Umbilical cord (tissue), 2 donors: ENCODE measurements around the gene WDR91. TPM values are rescaled to one million over a fixed set of nuclear protein-coding genes. Genes with fewer than 3 reads are reported as not detected.

Experiments used
- DNase-seq: peaks from one replicate; pipeline ENCODE4 v3.0.0-alpha.2; 2015; ENCODE audit warnings: low spot score
- total RNA-seq: library from RNA; depleted of rRNA; stranded (reverse); fragments of >200 nt; gene quantifications from one replicate; pipeline ENCODE4 v1.2.3, GENCODE V29; 2014; ENCODE audit warnings: low replicate concordance; ENCODE audit not compliant: insufficient read depth

The WDR91 gene
- total RNA-seq, 1 donor from 2014 or later, result 50.1 TPM

DNA sequence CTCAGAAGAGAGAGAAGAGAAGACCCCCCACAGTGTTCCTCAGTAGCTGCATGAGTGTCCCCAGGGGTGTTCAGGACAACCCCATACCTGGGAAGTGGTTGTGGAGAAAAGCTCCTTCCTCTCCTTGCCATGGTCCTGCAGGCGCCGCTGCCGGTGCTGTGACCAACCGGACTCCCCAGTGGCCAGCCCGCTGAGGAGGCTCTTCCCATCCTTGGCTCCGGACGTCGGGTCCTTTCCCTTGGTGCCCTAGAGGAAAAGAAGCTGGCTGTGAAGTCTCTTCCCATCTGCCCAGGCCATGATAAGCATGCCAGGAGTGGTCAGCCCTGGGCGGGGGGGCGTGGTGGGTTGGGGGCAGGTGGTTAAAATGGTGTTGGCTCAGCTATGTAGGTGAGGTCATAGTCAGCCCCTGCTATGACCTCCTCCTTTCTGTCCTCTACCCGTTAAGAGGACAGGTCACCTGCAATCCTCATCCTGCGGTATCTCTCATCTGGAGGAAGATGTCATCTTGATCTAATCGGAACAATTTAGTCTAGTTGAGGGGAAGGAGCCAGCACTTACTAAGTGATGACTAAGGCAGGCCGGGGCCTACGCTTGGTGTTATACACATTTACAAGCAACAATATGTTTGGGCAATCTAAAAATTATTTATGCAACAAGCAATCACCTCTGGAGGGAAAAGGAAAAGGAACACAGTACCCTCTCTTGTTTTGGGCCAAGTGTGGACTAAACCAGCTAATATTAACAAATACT lies 13.2 kb downstream of the WDR91 start:
- DNase-seq, result no peak

DNA sequence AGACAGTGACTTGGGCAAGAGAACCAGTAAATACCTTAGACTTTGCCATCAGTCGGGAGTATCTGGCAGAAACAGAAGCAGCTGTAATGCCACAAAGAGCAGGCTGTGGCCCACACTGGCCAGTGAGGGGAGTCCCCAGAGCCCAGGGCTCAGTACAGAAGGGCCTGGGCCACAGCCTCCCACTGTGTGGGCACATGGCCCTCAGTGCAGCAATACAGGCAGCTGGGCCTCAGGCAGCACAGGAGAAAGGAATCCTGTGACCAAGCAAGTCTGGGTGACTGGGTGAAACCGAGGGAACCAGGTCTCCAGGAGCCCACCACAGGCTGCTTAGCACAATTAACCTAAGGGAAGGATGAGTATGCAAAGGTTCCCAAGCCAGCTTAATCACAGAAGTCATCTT lies 14.0 kb downstream of the WDR91 start:
- no peak for DNase-seq

DNA sequence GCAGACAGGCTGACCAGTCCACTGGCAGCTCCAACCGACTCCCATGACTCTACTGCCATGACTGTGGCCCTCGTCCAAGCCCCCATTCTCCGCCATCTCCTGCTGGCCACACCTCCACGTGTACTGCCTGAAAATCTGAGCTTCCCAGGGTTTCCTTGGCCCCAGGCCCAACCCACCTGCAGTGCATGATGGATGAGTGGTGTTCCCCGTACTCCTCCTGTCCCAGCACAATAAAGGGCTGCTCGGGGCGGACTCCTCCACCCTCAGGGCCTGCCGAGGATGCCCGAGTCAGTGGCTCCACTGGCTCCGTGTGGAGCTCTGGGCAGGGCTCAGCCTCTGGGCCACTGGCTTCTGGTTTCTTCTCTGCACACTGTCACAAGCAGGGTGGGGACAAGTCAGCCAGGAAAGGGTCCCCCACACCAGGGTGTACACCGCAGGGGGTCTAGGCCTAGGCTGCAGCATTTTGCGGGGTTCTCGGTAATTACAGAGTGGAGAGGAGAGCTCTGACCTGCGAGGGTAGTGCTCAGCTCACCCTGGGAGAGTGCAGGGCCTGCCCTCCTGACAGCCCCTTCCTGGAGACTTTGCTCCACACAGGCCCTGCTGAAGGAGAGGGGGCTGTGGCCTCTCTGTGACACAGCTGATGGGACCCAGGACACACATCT lies 15.2 kb downstream of the WDR91 start:
- DNase-seq, result no peak

DNA sequence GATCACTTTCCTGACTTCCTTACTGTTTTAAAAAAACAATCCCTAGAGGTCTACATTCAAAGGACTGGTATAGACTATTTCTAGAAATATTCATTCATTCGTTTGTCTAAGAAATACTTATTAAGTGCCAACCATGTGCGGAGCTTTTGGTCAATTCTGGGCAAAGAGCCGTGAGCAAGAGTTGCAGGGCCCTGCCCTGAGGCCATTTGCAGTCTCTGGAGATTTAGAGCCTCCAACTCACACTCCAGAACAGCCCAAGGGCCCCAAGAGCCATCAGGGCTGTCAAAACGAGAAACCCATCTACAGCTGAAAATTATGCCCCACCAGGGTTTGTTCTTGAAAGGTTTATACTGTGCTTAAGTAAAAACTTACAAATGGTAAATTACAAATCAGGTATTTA lies 16.2 kb downstream of the WDR91 start:
- no peak for DNase-seq

DNA sequence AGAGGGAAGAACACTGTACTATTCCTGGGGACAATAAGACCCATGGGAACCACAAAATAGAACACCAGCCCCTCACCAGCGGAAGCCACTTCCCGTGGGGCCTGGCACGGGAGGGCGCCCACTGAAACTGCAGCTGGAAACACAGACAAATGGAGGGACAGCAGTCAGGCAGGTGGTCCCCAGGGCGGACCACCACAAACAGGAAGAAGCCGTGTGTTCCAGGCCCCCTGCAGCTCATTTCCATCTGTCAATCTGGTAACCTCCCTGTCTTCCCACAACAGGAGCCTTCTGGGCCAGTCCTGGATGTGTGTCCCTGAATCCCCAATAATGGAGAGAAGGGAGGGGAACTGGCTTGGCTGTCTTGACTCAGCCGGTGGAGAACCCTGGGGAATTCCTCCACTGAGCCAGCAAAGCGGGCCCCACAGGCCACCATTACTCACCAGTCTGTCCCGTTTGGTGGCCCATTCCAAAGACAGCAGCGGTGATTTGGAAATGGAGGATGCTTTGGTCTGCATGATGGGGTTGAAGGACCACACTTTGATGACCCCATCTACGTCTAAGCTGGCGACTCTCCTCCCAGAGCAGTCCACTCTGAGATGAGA lies 16.7 kb downstream of the WDR91 start:
- no peak for DNase-seq

DNA sequence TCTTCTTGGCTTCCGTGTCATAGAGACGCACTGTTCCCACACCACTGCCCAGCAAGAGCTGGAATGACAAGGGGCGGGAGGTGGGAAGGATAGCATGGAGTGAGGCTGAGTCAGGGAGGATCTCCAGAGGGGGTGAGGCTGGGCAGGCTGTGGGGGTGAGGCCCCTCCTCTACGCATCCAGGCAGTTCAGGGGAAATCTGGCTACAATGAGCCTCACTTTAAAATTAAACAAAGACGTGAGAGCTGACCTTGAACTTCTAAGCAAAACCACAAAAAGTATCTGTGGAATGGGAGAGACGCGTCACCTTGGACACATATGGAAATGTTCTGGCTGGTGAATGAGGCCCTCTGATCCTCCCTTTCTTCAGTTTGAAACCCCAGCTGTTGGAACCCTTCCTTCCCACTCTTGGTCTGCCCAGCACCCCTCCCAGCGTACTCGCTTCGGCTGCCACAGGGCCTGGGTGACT lies 17.7 kb downstream of the WDR91 start:
- DNase-seq, result no peak

DNA sequence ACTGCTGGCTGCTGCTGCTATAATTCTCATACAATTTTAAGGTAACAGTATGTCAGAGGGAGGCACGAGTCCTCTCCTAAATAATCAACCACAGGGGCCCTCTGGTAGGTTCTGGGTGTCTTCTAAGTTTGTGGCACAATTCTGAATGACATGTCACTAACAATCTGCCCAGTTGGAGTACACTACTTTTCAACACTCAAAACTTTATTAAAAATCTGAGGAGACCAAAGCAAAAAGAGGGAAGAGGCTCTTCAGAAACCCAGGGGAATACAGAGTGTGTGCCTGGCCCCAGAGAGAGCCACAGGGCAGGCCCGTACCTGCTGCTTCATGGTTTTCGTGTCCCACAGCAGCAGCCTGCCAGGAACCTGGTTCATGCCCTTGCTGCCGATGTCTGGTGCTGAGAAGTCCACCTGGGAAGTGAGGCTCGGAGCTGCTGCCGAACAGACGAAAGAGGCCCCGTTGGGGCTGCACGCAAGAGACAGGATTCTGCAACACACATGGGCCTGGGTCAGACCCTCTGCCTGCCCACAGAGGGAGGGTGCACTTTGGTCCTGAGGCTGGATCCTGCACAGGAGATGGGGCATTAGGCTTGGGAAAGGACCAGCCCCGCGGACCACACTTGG lies 18.3 kb downstream of the WDR91 start:
- DNase-seq, result peak; percentile 24

DNA sequence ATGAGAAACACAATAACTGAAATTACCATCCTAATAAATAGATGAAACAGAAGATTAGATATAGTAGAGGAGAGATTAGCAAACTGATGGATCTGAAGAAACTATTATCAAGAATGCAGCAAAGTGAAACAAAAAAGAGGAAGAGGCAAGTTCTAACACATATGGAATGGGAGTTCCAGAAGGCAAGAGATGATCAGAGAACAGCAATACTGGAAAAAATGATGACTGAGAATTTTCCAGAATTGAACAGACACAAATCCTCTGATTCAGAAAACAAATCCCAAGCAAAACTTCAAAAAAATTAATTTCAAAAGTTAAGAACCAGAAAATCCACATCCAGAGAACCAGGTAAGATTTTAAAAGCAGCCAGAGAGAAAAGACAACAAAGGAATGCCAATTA lies 20.6 kb downstream of the WDR91 start:
- DNase-seq, result no peak

DNA sequence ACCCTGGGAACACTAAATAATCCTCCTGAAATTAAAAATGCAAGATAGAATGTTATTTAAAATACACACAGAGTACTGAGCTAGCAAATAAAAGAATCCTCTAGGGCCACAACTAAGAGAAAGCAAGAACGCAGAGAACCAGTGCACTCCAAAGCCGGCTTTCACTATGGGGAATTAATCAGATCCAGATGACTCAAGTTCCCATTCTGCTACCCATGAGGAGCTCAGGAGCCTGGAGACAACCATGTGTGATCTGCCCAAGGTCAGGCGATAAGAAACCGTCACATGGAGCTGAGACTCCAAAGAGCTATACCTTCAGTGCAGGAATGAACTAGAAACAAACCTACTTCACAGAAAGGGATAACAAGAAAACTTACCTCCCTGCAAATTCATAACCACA lies 21.4 kb downstream of the WDR91 start:
- no peak for DNase-seq

DNA sequence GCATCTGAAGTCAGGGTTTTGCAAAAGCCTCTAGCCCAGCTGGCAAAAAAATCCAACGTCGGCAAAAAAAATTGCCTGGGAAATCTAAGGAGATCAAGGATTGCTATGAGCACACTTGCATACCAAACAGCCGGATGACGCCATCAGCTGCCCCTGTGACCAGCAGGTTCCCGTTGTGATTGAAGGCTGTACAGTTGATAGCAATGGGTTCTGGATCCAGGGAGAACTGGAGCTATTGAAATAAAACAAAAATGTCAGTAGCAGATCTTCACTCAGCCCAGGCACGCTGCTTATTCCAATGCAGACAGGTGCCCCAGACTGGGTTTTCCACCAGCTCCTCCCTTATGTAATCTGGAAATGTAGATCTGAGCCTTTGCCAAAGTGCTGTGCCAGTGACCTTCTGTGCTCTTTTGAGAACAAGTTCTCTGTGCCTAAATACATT lies 22.1 kb downstream of the WDR91 start:
- DNase-seq, result no peak

DNA sequence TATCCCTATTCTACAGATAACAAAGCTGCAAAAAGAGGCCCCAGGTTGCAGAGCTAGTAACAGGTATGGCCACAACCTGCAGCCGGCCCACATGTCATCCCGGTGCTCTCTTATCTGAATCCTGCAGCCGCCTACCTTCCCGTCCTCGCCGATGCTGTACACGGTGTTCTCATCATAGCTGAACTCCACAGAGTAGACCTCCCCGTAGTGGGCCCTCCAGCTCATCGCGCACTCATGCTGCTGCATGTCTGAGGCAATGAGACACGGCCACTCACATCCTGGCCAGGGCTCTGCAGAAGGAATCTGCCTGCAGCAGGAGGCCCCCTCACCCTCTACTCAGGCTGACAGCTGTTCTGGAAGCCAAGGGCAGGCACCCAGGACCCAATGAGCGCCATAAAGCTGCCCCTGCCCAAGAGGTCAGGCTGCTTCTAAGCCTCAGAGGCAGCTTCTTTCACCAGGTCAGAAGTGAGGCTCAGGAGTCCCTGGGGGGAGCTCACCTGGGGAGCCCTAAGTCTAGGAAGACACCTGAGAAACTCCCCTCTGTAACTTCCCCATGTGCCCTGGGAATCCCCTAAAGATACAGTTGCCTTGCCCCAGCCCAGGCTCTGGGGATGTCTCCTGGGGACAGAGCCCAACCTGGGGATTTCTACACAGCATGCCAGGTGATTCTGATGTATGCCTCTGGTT lies 22.9 kb downstream of the WDR91 start:
- no peak for DNase-seq

DNA sequence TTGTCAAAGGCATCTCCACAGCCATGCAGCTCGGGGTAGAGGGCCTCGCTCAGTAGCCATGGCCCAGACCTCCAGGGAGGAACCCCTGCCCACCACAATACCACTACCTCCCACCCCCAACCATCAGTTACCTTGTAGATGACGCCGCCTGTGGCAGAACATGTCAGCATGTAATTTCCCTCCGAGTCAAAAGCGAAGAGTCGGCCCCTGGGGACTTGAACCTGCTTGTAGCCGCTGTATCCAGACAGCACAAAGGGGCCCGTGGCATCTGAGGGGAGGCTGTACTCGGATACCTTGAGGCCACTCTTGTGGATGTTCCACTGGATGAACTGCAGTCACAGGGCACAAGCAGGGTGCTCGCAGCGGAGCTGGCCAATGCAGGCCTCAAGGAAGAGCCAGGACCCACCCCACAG lies 24.5 kb downstream of the WDR91 start:
- DNase-seq, result no peak

DNA sequence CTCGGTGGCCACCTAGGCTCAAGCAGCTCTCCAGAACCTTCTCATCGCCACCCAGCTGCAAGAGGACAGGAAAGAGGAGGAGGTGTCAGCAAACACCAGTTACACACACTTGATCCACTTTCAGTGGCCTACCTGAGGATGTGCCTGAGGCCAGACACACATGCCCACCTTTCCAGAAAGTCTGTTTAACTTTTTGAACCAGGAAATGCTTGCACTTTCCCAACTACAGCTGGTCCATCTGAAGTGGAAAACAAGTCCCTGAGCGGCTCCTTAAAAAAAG lies 25.1 kb downstream of the WDR91 start:
- DNase-seq, result no peak

DNA sequence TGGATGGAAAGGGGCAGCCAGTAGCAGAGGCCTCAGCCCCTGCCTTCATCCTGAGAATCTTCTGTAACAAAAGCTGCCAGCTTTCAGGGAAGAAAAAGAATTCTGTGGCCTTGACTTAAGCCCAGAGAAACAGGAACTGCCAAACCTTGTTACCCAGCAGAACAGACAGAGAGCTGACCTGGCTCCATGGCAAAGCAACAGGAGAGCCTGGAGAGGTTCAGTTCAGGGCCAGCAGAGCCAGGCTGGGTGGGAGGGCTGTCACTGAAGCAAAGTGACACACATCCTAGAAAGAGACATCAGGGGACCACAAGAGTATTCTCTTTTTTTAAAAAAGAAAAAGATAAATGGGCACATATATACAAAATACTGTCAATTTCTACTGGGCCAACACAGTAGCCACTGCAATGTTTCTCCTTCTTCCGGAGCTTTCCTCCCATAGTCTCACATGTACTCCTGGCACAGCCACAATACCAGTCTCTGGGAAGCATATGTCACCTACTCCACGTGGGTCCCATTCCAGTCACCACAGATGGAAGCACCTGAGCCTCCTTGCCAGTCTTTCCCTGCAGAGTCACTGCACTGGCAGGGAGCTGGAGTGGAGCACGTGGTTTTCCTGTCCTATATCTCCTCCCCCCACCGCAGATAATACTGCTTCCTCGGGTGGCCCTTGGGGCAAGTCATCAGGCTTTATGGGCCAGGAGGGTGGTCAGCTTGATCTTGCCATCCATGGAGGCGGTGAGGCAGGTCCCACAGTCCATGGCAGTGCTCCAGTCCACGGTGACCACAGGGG lies 25.7 kb downstream of the WDR91 start:
- DNase-seq, result no peak

DNA sequence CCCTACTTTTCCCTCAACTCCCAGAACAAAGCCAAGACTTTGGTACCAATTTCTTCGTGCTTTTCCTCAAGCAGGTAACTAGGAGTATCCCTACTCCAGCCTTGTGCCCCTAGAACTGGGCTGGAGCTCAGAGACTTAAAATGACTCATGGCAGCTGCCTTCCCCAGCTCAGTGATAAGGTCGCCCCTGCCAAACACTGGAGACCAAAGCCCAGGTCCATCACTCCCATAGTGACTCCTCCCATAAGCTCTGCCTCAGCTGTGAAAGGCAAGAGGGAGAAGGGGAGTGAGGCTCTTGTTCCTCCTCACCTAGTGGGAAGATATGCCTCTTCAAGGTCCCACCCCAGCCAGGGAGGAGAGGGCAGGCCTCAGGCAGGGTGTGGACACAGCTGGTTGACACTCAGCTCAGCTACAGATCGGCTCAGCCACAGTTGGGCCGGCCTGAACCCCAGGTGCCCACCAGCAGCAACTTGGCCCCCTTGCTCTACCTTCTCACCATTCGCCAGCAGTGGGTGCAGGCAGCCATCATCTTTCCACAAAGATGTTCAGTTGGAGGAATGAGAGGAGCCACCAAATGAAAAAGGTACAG lies 27.0 kb downstream of the WDR91 start:
- no peak for DNase-seq

DNA sequence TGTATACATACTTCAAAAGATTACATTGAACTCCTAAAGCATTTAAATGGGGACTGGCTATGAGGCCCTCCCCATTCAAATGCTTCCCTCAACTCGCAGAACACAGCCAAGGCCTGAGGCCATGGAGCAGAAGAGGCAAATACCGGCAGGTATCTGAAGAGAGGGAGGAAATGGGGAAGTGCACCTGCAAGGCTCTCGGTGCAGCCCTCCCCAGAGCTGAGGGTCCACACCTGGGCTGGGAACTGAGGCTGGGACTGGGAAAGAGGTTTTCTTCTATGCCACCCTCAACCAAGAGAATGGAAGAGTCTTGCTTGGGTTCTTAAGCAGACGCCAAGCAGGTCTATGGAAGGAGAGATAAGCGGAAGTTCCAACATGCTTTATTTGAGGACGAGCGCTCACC lies 27.8 kb downstream of the WDR91 start:
- no peak for DNase-seq

DNA sequence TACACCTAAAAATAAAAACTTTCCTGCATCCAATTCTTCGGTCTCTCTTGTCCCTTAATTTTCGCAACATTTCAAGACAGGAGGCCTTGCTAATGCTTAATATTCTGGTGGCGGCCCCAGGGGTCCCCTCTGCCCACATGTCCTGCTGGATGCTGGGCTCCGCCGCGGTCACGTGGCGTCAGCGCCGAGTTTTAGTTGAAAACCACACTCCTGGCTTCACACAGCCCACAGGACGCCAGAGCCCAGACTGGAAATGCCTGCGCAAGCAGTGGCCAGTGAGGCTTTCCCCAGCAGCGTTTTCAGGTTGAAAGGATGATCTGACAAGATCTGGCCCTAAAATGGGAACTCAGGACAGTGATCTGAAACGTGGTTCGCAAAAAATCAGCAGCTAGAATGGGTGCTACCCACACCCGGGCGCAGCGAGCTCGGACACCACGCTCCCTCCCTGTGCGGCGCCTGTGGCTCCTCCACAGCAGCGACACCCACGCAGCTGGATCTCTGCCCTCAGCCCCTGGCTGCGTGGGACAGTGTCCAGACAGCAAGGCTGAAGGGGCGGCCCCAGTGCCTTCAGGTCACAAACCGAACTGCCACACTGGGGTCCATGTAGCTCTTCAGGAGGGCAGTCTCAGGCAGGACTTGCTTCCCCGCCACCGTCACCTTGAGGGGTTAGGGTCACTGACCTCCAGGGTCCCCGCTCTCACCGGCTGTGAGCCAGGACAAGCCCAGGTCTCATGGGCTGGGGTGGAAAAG lies 29.2 kb downstream of the WDR91 start:
- DNase-seq, result no peak

DNA sequence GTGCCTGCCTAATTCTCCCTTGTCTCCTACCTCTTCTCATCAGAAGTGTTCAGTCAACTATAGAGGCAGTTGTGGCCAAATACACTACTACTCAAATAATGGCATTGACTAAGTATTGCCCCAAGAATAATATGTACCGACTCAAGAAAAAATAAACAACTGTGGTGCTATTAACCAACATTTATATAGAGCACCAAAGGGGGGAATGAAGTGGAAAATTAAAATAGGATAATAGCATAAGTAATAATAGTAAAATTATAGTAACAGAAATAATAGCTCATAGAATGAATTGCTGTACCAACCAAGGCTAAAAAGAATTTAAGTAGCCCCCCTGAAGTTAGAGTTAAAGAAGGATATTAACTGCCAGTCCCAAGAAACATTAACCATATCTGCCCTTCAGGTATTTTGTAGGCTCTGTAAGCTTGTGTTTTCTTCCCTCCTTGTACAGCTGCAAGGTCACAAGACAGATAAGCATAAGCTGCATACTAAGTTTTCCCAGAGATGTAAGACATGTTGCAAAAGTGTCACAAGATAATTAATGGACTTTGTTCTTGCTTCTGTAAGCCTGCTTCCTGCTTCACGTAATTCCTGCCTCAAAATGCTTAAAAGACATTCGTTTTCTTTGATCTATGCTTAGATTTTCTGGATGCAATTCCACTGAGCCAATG lies 29.9 kb downstream of the WDR91 start:
- DNase-seq, result no peak

DNA sequence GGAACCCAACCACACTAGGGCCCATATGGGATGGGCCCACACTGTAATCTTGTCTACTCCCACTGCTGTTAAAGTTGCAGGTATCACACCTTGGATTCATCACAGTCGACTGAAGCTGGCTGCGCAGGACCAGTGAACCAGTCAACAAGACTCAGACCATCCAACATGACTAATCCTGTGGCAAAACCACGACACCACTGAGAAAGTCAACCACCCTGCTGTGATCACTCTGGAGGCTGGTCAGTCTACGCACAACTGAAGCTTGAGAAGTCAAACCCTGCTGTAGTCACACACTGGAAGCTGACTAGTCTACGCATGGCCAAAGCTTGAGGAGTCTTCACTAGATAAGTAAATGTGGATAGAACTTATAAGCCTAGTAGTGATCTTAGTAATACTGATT lies 31.2 kb downstream of the WDR91 start:
- DNase-seq, result no peak
